Measurements from ENCODE around the gene RHBDF1.
A peak's percentile ranks its signal among the peaks of the same experiment; 100 is the strongest.

The RHBDF1 gene

GRCh38 chr16:72561-73548, at the start of gene RHBDF1:
RHBDF1 (minus strand) TSS chr16:72631; CDS start chr16:65015, 7,616 bp downstream.
- DNase-seq (ENCODE audit: low read depth), result peak; percentile 68
- peak within 1 kb of the TSS; percentile 81 for H3K4me3 ChIP-seq (ENCODE audit: low read length)
- no peak for TF ChIP-seq CTCF (IDR thresholded peaks at IDR 0.05; ENCODE audit: insufficient read depth, low read depth, low read length, missing control alignments)

- no peak overlapping the region for H3K4me3 ChIP-seq (ENCODE audit: low read length)
- no peak for TF ChIP-seq CTCF (IDR thresholded peaks at IDR 0.05; ENCODE audit: insufficient read depth, low read depth, low read length, missing control alignments)
- DNase-seq (ENCODE audit: low read depth), result no peak
Measured at GRCh38 chr16:120756-121155, 48.3 kb upstream of the RHBDF1 start.

GRCh38 chr16:119835-120491, 47.5 kb upstream of the RHBDF1 start:
- no peak for DNase-seq (ENCODE audit: low read depth)
- H3K4me3 ChIP-seq (ENCODE audit: low read length), result no peak overlapping the region
- TF ChIP-seq CTCF (IDR thresholded peaks at IDR 0.05; ENCODE audit: insufficient read depth, low read depth, low read length, missing control alignments), result no peak

- H3K4me3 ChIP-seq (ENCODE audit: low read length), result no peak overlapping the region
- DNase-seq (ENCODE audit: low read depth), result no peak
- no peak for TF ChIP-seq CTCF (IDR thresholded peaks at IDR 0.05; ENCODE audit: insufficient read depth, low read depth, low read length, missing control alignments)
Measured at GRCh38 chr16:119295-119694, 46.9 kb upstream of the RHBDF1 start.

- DNase-seq (ENCODE audit: low read depth), result no peak
- TF ChIP-seq CTCF (IDR thresholded peaks at IDR 0.05; ENCODE audit: insufficient read depth, low read depth, low read length, missing control alignments), result no peak
- no peak overlapping the region for H3K4me3 ChIP-seq (ENCODE audit: low read length)
Measured at GRCh38 chr16:118857-119256, 46.4 kb upstream of the RHBDF1 start.

GRCh38 chr16:117379-118365, 45.2 kb upstream of the RHBDF1 start:
- DNase-seq (ENCODE audit: low read depth), result peak; percentile 51
- peak; percentile 74 for TF ChIP-seq CTCF (IDR thresholded peaks at IDR 0.05; ENCODE audit: insufficient read depth, low read depth, low read length, missing control alignments)
- H3K4me3 ChIP-seq (ENCODE audit: low read length), result no peak overlapping the region
